HG03342 (cell line): ENCODE results near the gene ARID1B.
A peak's percentile ranks its signal among the peaks of the same experiment; 100 is the strongest.

Source experiments
- ATAC-seq: cut with Tn5 transposase; IDR thresholded peaks from one replicate; pipeline ENCODE4 v1.9.1; 2021; ENCODE audit warnings: mild to moderate bottlenecking, moderate library complexity; ENCODE audit not compliant: unreplicated experiment

Gene ARID1B

DNA sequence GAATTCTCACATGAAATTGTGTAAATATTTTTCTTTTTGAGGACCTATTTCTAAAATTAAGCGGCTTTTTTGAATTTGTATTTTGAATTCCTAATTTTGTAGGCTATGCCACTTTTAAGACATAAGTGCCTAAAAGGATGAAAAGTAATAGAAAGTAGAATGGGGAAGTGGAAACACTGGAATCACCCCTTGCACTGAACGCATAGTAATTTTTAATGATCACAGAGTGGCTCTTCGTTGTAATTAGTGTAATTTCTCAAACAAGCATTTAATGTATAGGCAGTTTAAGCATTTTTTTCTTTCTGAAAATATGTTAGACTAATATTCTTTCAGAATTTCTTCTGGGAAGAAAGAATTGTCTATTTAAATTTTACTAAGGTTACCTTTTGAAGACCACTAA is 73.2 kb downstream of the ARID1B start:
- no peak for ATAC-seq

DNA sequence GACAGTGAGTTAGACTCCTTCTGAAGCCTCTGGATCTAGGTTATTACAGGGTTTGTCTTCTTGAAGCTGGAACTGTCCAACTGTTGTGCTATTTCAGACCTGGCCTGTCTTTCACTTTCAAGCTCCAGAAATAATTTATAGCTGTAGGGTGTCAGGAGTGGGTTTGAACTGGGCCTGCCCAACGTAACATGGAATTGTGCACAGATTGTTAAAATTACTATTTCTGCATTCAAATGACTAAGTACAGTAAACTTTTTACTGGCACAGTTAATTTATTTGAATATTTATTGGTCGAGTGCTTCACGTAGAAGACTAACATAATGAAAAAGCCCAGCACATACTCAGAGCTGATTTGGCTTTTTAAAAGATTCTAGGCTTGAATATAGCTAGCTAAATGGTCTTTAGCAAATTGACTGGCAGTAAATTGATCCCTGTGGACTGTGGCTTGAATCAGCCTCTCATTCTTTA is 74.3 kb downstream of the ARID1B start:
- ATAC-seq = peak; percentile 42

DNA sequence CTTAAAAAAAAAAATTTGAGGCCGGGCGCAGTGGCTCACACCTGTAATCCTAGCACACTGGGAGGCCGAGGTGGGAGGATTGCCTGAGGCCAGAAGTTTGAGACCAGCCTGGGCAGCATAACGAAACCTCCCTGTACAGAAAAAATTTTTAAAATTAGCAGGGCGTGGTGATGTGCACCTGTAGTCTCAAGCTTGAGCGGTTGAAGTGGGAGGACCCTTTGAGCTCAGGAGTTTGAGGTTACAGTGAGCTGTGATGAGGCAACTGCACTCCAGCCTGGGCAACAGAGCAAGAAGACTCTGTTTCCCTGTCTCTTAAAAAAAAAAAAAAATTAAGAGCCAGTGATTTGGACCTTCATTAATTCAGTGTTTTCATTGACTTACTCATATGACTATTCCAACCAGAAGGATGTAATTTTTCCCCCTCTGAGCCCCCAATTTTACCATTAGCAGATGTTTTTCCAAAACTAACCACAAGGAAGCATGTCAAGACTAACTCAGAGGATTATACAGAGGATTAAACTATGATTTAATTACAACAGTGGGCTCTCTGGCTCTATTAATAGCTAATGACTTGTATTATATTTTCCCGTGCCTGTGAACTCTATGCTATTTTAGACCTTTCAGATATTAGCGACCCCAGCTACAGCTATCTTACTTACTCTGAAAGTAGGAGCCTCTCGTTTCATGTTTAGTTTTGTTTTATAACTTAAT is 75.1 kb downstream of the ARID1B start:
- ATAC-seq = peak; percentile 73

DNA sequence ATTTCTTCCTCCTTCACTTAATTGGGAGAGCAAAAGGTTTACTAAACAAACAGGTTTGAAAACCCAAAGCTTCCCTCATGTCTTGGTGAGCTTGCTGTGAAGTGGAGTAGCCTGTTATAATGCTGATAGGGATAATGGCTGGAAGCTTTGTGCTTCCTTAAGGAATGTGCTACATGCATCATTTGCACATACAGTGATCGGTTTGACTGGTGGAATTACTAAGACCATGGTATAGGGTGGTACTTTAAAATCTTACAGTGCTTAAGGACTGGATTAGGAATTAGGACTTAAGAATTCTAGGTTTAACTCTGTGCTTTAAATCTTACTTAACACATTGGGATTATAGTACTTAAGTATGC is 75.7 kb downstream of the ARID1B start:
- ATAC-seq = no peak

DNA sequence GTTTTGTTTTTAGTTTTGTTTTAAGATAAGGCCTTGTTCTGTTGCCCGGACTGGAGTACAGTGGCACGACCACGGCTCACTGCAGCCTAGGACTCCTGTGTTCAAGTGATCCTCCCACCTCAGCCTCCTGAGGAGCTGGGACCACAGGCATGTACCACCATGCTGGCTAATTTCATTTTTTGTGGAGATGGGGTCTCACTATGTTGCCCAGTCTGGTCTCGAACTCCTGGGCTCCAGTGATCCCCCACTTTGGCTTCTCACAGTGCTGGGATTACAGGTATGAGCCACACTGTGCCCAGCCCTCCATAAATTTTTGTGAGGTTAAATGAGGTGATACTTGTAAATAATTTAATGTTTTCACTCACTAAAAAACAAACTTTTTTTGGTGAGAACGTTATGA is 76.6 kb downstream of the ARID1B start:
- ATAC-seq = no peak

DNA sequence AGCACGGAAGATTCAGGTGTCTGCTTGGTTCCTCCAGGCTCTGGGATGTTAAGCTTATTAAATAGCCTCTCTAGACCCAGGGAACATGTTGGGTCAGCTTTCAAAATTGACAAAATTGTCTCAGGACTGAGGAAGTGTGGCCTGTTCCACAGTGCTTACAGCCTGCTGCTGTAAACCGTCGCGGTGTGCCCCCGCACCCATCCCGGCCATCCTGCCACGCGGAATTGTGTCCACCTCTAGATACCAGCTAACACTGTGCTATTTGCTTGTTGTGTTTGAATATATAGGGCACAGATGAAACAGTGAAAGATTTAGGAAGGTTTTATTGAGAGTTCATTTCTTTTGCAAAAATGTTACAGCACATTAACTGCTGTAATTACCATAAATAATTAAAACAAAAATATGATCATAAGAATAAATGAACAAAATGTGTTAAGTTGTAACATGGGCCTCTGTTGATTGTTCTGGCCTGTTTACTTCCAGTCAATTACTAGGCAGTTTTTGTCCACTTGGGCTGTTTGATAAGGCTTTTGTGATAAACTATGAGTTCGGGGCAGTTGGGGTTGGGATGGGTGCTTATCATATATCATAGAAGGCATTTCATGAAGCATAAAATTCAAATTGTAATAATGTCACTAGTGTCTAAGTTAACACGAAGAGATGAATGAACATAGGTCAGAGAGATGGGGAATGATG is 77.4 kb downstream of the ARID1B start:
- ATAC-seq = no peak

DNA sequence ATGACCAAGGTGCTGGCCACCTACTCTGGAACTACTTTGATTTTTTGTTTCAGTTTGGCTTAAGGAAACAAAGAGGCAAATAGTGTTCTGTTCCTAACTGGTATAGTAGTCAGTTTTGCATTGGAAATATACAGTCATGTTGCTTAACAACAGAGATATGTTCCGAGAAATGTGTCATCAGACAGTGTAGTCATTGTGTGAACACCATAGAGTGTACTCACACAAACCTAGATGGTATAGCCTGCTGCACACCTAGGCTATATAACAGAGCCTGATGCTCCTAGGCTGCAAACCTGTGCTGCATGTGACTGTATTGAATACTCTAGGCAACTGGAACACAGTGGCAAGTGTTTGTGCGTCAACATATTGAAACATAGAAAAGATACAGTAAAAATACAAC is 80.4 kb downstream of the ARID1B start:
- ATAC-seq = peak; percentile 68

DNA sequence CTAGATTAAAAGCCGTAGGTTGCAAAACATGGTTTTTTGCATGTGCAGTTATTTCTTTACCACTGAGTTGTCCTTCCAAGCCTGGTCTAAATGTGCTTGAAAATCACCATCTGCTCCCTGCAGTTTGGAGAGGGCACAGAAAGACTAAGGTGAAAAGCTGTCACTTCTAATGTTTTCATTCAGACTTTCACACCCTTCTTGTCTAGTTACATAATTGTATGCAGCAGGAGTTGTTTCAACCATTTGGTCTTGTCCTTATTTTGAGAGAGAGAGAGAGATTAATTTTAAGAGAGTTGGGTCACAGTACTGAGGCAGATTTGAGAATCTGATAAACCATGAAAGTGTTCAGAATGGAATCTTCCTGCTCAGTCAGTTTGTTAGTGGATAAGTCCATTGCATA is 82.5 kb downstream of the ARID1B start:
- no peak for ATAC-seq

DNA sequence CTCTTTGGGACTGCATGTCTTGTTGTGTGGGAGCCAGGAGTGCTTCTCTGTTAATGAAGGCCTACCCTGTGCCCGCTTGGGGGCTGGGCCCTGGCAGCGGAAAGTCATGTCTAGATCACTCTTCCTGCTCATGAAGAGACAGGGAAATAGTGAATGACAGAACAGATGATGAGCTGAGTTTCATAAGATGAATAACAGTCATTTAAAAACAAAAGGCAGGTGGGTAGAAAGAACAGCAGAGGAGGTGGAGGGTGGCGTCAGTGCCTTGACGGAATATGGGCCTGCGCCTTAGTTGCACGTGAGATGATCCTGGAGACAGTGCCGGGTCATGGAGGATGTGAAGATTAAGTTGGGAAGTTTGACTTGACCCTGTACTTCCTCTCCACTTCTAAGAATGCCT is 85.5 kb downstream of the ARID1B start:
- ATAC-seq = no peak

DNA sequence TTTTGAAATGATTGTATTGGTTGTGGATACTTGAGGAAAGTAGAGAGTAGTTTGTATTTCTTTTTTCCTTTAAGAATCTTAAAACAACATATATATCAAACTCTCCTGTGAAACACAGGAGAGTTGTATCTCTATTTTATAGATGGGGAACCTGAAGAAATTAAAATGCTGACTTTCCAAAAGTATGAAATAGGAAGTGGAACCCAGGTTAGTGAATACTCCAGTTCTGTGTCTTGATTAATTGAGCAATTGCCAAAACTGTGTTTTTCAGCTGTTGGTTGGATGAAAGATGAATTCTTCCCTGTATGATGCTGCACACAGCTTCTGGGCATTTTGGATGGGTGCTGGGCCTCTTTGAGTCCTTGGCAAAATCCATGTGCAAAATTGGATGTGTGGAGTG is 86.3 kb downstream of the ARID1B start:
- no peak for ATAC-seq

DNA sequence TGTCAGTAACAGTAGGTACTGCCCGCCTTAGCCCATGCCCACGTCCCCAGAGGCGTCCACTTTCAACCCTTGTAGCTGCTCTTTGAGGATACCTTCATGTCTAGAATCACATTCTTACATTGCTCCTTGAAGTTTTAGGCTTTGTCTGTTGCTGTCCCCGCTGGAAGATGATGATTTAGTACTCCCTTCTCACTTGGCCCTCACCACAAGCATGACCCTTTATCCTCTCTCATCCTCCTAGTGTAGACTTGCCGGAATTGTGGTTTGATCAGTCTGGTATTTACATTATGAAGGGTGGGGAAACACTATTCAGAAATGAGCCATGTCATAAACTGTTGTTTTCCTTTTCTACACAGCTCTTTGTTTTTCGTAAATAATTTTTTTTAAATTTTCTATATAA is 87.4 kb downstream of the ARID1B start:
- ATAC-seq = no peak

DNA sequence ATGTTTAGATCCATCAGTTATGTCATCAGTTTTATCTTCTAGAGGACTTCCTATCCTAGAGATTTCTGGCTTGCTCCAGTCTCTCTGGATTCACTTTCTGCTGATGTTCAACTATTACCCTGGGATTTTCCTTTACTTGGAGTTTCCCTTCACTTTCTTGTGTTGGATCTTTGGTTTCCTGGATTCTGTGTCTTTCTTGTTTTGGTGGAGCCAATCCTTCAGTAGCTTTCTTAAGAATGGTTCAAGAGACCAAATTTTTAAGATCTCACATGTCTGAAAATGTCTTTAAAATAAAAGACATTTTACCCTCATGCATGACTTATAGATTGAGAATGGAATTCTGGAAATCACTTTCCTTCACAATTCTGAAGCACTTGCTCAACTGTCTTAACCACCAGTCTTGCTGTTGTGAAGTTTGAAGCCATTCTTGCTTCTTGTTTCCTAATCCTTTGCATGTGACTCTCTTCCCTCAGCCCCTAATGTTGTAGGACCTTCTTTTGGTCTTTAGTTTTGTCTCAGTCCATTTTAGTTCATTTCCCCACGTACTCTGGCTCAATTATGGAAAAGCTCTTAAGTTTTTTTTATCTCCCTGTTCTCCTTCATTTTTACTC is 87.9 kb downstream of the ARID1B start:
- no peak for ATAC-seq

DNA sequence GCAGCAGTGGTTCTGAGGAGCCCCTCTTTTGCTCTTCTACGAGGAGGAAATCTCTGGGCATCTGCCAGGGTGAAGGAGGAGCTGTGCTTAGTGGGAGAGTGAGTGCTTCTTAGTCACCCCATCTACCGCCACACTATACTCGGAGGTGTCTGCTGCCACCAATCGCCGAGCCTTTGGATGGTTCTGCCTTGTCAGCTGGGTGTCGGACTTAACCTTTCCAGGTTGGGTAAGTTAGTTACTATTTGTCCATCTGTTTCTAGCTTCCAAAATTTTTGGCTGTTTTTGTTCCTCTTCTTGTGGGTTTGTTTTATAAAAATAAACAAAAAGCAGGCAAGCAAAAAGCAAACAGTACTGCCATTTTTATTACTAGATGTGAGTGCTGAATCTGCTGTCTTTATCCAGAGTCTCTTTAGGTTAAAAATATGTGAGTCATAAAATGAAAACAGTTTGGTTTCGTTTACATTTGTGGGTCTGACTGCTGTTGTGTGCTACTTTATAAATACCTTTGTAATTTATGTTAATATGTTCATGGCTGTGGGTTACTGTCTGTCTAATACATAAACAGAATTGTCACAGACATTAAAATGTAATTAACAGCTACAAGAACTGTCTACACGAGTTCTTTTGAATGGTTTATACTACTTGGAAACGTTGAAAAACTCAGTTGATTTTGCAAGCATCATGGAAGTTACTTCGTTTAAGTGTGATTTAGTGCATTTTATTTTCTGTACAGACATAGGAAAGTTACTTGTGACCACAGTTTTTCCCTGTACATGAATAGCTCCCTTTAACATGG is 89.2 kb downstream of the ARID1B start:
- peak; percentile 61 for ATAC-seq

DNA sequence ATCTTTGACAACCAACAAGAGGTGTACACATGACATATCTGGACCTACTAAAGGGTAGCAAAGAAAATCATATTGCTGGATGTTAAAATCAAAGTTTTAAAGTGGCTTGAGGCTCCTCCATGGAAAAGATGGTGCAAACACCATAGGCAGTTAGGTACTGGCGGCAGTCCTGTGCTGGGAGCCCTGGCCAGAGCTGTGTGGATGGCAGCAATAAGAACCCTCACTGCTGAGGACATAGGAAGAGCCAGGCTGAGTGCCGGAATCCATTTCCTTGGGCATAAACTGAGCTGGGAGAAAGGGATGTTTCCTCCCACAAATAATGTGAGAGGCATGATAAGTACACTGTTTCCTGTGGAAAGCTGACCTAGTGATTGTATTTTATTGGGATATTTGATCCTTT is 89.9 kb downstream of the ARID1B start:
- no peak for ATAC-seq

DNA sequence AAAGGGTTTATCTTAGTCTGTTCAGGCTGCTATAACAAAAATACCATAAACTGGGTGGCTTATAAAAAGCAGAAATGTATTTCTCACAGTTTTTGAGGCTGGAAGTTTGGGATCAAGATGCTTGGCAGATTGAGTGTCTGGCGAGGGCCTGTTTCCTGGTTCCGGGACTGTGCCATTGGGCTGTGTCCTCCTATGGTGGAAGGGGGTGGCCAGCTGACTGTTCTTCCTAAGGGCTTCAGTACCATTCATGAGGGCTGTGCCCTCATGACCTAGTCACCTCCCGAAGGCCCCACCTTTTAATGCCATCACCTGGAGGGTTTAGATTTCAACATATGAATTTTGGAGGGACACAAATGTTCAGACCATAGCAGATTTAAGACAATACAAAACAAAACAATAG is 91.2 kb downstream of the ARID1B start:
- no peak for ATAC-seq

DNA sequence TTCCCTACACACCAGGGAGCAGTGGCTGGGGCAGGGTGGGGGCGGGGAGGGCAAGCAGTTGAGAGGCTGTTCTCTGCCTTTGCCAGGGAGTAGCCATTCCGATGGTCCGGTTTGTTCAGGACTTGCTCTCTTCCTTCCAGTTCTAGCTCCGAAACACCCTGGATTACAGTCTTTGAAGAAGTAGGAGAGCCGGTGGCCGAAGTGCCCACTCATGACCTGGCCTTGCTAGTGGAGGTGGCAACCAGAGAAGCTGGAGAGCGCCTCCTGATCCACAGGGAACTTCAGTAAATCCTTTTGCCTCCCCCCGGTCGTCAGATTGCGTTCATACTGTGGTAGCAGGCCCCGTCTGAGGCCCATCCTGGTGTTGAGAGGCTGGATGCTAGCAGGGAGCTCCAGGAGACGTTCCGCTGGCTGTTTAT is 92.8 kb downstream of the ARID1B start:
- ATAC-seq = no peak

DNA sequence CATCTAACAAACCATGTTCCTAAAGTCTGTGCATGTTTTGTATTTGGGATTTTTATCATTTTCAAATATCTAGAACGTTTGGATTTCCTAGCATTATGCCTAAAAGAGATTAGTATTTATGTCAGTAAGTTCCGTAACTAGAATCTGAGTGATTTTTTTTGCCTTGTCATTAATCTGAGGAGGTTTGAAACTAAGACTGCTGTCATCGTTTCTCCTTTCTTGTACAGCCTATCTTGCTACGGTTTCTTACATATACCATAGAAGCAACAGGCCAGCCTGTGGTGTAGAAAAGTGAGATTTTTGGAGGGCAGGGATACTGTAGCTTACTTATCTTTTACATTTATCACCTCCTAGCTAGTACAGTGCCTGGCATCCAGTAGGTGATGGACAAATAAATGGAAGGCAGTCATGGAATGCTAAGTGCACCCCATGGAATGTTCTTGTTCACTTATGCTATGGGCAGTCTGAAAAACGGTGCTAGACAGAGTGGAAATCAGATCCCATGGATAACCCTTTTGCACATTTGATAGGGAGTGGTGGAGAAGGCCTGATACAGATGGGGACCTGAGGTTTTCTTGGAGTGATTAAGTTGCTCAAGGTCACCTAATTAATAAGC is 93.9 kb downstream of the ARID1B start:
- no peak for ATAC-seq

DNA sequence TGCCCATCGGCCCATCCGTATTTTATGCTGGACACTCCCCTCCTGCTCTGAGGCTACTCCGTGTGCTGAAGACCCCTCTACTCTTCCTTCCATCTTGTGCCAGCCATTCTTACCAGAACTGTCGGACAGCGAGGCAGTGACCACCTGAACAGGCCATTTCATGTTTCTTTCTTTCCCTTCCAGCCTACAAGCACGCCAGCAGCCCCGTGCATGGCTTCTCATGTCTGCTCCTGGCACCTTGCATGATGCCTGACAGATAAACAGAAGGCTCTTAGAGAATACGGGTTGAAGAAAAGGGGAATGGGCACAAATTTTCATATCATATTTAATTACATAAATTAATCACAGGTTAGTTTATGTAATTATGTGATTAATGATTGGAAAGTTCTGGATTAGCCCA is 95.7 kb downstream of the ARID1B start:
- ATAC-seq = no peak

DNA sequence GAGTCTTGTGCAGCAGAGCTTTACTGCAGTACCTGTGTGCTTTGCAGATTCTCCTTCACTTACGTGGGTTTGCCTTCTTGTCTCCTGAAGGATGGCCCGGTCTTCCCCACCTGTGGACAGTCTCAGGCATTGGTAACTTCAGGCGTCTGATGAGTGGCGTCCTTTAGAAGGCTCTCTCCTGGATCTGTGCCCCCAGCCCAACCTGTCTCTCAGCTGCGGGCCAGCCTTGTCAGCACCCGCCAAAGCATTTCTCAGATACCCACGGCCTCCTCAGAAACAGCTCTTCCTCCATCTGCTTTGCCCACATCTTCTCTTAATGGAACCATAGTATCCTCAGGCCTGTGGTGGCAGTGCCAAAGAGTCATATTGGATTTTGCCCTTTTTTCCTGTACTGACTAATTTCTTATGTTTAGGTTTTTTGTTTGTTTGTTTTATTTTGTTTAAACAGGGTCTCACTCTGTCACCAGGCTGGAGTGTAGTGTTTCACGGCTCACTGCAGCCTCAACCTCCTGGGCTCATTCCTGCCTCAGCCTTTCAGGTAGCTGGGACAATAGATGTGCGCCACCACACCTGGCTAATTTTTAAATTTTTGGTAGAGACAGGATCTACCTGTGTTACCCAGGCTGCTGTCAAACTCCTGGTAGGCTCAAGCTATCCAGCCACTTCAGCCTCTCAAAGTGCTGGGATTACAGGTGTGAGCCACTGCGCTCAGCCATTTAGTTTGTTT is 96.6 kb downstream of the ARID1B start:
- no peak for ATAC-seq

DNA sequence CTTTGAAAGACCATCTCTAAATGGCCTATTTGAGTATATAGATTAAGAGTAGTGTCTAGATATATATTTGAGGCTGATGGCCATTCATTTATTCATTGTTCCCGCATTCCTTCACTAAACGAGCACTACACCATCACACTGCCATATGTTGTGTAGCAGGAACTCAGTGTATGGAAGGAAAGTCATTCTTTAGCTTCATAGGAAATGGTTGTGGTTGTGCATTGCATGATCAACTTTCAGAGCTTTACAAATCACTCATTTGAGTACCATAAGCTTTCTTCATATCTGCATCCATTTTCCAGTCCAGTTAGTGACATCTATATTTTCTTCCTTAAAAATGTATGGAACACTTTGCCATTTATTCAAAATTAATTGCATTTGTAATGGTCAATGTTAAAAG is 97.9 kb downstream of the ARID1B start:
- no peak for ATAC-seq
